HEK293 (cell line): ENCODE results near the gene SNX13.

ENCODE experiments used
- CTCF ChIP-seq: fragments of 450-650 bp; formaldehyde crosslinking; IDR thresholded peaks from 2 replicates; pipeline ENCODE4 v1.5.1; 2016; ENCODE audit warnings: missing biosample characterization, missing genetic modification characterization
- ZNF175 ChIP-seq: fragments of 450-650 bp; formaldehyde crosslinking; IDR thresholded peaks from 2 replicates; pipeline ENCODE4 v1.5.1; 2016; ENCODE audit warnings: missing biosample characterization, missing genetic modification characterization
- ZNF292 ChIP-seq: fragments of 450-650 bp; formaldehyde crosslinking; IDR thresholded peaks from 2 replicates; pipeline ENCODE4 v1.5.1; 2016; ENCODE audit warnings: low read depth, missing biosample characterization, missing genetic modification characterization, borderline replicate concordance
- ZNF670 ChIP-seq: fragments of 450-650 bp; formaldehyde crosslinking; IDR thresholded peaks from 2 replicates; pipeline ENCODE4 v1.5.1; 2016; ENCODE audit warnings: missing biosample characterization, missing genetic modification characterization, low read depth

- TF ChIP-seq ZNF670 (tag by site-specific recombination): no peak
- TF ChIP-seq ZNF292 (tag by site-specific recombination): no peak
- no peak for TF ChIP-seq ZNF175 (tag by site-specific recombination)
- no peak for TF ChIP-seq CTCF
Observed at GRCh38 chr7:17942231-17942630, 1.9 kb upstream of the SNX13 start.
